Stimulated activated CD4-positive, alpha-beta T cell treated with anti-CD3 and anti-CD28 coated beads, Interleukin-4, amount 100 ng/mL, for 1 hour (primary cell): ENCODE measurements around the gene CNTNAP2.
"Not testable (repeated sequence)": the region's sequence is repeated elsewhere in the genome, so short reads cannot be mapped to it uniquely, and the experiment has no call there.

Experiments used
- DNase-seq: peaks from one replicate; pipeline ENCODE4 v3.0.0-alpha.2; 2020

Gene CNTNAP2

DNA sequence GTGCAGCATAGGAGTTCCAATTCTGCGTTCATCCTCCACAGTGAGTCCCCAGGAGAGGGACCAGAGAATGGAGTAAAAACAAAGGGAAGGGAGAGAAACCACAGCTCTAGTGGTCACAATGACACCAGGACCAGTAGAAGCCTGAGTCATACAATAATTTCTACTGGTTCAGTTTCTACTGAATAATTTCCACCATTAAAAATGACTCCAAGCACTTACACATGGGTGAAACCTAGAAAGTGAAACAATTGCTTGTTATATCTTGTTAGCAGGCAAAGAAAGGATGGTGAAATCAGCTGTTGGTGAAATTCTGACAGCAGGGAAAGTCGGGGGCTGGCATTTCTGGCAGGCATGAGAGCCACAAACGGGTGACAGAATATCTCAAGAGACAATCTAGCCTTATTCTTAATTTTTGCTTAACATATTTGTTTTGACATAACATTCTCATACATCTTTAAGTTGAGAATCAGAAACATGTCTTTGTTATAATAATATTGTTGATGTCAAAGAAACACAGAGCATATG, 1408.2 kb downstream of the CNTNAP2 start:
- DNase-seq: no peak

- no peak for DNase-seq
These were observed 1408.7 kb downstream of the CNTNAP2 start for GRCh38 chr7:147525325-147525724.

DNA sequence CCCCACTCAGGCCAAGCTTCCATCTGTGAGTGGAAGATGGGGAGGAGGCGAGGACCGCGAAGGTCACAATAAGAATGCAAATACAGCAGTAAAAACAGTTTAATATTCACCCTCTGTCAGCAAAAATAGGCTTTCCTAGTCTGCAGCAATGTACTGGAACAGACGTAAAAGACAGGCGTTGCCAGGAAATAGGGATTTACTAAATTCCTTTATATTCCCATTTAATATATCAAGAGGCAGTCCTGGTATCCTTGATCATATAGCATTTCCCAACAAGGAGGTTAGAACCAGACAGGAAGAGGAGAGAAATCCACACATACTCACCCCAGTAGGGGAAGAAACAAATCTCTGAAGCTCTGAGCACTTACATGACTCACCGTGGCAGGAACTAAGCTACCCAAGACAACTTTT, 1419.1 kb downstream of the CNTNAP2 start:
- no peak for DNase-seq

- no peak for DNase-seq
These were observed 1423.1 kb downstream of the CNTNAP2 start for GRCh38 chr7:147539685-147540084.

DNA sequence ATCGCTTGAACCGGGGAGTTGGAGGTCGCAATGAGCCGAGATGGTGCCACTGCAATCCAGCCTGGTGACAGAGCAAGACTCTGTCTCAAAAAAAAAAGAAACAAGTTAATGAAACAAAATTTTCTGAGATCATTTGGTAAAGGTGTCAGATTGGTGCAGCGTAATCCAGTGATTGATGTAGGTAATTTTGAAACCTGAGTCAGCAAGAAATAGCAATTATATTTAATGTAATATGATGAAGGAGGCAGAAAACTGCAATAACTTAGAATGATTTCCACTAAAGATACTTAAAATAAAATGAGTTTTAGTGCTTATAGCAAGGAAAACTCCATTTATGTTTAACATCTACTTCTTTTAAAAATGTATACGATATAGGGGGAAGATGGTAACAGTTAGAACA, 1424.1 kb downstream of the CNTNAP2 start:
- DNase-seq: no peak

DNA sequence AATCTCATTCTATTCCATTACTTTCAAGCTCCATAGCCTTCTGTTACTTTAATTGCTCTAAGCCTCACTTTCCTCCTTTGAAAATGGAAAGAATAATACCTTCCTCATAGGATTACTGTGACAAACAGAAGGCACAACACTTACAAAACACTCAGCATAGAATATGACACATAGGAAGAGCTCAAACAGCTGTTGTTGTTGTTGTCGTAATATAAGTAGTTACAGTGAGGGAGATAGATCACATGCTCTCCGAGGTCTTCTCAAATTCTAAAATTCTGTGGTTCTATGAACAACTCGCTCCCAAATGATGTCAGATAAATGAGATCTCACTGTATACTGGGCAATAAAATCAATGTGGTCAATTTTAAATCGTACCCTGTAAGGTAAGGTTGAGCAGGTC, 1424.7 kb downstream of the CNTNAP2 start:
- DNase-seq: no peak

- no peak for DNase-seq
These were observed 1430.8 kb downstream of the CNTNAP2 start for GRCh38 chr7:147547252-147547897.

DNA sequence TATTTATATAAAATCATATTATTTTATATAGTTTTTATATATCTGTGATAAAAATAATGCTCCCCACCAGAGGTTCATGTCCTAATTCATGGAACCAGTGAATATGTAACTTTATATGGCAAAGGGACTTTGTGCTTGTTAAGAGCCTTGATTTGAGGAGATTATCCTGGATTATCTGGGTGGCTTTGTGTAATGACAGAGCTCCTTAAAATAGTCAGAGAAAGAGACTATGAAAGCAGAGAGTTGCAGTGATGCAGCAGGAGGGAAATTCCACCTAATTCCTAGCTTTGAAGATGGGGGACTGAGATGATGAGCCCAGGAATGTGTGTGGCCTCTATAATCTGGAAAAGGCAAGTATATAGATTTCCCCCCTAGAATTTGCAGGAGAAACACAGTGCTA, 1439.7 kb downstream of the CNTNAP2 start:
- no peak for DNase-seq

- no peak for DNase-seq
These were observed 1447.1 kb downstream of the CNTNAP2 start for GRCh38 chr7:147563669-147564068.

DNA sequence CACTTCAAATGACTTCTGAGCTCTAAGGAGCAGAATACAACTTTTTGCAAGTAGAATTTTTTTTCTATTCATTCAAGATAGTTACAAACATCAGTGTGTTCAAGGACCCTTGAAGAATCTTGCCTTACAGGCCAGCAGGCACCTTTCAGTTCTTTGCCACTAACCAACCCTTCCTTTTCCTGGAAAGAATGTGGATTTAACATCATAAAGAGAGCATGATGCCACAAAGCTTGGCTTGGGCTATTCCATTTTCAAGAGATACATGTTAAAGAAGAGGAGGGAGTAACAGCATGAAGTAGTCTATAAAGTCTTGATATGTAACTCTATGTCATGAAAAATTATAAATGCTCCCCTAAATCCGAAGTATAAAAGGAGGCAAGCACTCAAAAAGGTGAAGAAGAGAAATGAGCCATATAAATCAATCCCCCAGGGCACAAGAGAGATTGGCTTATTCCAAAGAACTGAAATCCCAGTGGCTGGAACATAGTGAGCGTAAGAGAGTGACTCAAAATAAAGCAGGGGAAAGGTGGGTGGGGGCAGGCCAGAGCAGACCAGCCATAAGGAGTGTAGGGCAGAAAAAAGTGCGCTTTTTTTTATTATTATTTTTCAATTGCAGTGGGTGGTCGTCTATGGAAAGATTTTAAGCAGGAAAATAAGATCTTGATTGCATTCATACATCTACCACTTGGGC, 1448.3 kb downstream of the CNTNAP2 start:
- no peak for DNase-seq

DNA sequence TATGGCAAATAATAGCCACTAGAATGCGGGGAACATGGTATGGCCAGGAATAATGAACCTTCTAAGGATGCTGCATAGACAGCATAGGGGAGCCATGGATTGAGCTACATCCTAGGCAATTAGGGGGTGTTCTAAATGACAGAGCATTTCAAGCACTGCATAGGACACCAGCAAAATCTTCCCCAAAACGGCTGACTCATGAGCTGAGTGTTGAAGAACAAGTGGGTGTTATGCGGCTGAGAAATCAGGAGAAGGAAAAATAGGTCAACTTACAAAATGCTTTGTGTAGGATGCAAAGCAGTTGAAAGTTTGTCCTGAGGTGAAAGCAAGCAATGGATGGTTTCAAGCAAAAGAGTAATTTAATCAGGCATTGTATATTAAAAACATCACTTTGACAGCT, 1450.4 kb downstream of the CNTNAP2 start:
- no peak for DNase-seq

DNA sequence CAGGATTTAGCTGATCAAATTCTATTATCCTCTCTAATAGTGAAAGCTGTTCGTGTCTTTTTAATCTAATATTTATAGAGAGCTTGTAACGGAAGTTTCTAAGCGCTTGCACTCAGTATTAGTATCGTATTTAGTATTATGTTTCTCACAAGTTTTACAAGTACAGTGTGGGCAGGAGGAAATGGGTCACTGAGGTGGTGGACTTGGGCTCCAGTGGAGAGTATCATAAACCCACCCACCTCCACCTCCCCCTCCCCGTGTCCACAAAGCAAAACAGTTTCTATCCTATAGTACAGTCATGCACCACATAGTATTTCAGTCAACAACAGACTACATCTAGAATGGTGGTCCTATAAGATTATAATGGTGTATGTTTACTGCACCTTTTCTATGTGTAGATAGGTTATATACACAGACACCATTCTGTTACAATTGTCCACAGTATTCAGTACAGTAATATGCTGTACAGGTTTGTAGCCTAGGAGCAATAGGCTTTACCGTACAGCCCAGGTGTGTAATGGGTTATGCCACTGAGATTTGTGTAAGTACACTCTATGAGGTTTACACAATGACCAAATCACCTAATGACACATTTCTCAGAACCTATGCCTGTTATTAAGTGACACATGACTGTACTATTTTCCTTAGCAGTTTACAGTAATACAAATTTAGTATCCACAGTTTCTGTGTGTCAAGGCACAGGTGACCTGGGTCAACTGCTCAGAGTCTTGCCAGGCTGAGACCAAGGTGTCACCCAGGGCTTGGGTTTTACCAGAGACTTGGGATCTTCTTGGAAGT, 1452.7 kb downstream of the CNTNAP2 start:
- no peak for DNase-seq

- no peak for DNase-seq
These were observed 1453.8 kb downstream of the CNTNAP2 start for GRCh38 chr7:147570390-147570789.

GRCh38 chr7:147571436-147572185, 1455.0 kb downstream of the CNTNAP2 start:
- DNase-seq: no peak

DNA sequence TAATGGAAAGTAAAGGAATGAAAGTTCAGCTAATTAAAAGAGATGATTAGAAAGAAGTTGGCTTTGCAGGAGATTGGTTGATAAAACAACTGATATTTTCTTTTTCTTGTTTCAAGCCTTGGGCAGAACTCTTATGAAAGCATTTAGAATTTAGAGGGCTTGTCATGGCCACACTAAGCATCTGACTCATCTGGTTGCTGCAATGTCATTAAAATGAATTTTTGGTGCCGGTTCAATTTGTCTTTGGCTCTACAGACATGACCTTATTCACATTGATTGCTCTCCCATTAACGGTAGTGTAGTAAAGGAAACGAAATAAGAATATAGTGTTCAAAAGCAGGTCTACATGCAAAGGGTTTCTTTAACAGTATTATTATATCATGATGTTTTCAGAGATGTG, 1461.6 kb downstream of the CNTNAP2 start:
- DNase-seq: no peak

DNA sequence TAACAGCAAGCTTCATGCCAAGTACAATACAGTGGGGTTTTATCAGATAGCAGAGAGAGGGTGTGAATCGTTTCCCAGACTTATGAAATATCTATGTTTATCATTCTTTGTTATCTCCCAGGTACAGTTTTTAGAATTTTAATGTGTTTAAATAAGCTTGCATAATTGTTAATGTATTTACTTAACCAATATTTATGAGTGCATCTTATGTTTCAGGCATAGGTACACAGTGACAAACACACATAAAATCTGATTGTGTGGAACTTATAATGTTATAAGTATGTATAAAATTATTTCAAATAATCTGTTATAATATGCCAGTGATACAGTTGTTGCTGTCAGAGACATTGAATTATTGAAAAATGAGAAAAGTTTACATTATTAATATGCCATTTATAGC, 1462.5 kb downstream of the CNTNAP2 start:
- DNase-seq: no peak

DNA sequence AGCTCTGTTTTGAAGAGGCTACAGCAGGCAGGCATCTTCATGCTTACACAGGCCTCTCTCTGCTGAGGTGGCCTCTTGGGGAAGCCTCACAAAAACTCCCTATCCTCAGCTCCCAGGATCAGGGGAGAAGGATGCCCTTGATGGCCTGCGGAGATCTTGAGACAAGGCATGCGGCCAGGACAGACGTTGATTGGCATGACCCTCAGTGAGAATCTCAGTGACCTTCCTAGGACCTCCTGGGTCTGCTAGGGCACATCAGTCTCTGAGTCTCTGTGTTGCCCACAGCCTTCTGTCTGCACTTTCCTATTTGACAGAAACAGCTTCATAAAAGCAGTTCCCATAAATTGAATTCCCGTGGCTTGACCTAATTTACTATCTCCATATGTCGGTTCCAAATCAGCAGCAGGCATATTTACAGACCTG, 1468.2 kb downstream of the CNTNAP2 start:
- no peak for DNase-seq

DNA sequence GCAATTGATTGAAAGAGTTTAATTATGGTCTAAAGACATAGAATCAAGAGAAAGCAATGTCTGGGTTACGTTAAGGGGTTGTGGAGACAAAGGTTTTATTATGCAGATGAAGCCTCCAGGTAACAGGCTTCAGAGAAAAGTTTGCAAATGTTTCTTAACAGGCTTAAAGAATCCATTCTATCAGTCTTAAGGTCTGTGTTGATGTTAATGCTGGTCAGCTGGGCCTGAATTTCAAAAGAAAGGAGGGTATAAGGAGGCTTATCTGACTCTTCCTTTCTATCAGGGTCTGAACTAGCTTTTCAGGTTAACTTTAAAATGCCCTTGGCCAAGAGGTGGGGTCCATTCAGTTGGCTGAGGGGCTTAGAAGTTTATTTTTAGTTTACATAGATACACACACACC, 1469.5 kb downstream of the CNTNAP2 start:
- DNase-seq: no peak

DNA sequence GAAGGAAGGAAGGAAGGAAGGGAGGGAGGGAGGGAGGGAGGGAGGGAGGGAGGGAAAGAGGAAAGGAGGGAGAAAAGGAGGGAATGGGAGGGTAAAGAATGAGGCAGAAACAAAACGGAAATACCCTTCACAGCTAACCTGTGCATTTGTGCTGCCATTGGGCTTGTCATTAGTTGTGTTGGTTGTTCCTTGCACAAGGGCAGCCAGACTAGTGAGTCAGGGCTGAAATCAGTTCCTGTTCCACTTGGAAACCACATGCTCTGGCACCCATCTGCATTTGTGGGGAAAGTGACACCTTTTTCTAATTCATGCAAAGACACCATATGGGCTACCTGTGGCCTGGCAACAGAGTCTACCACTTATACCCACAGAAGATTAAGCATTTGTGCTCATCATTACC, 1469.9 kb downstream of the CNTNAP2 start:
- no peak for DNase-seq

DNA sequence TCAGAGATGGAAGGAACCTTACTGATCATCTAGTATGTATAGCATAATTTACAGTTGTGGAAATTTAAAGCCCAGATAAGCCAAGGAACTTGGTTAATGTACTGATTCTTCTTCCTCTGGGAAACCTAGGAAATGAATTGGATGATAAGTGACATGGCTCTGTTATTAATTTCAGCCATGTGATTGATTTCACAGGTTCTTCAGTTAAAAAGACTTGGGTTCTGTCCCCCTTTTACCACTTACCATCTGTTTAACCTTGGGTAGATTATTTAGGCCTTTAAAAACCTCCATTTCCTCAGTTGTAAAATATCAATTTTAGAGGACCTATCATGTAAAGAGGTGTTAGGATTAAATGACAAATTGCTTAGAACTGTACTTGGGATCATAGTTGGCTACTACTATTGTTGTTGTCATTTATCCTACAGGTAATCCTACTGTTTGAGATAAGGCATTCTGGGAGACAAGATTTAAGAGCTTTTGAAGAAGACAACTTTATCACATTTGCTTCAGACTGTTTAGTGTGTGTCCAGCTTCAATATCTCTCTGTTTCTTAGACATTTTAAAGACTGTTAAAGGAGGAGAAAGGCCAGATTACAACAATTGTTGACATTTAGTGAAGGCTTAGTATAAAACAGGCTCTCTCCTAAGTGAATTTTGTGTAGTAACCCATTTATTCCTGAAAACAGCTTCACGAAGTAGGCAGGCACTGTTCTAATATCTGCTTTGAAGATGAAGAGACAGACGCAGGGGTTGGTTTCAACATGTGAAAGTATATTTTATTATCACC, 1476.9 kb downstream of the CNTNAP2 start:
- no peak for DNase-seq

GRCh38 chr7:147595042-147595441, 1478.4 kb downstream of the CNTNAP2 start:
- no peak for DNase-seq

GRCh38 chr7:147598687-147599086, 1482.1 kb downstream of the CNTNAP2 start:
- not testable (repeated sequence) for DNase-seq
